DOHH2 (cell line): Measurements from ENCODE around the gene BCORL1.

Source experiments
- EZH2phosphoT487 ChIP-seq: fragments of 200-600 bp; sonication (generic); IDR thresholded peaks from 2 replicates; pipeline ENCODE4 v1.6.1; 2017; ENCODE audit warnings: borderline replicate concordance, mild to moderate bottlenecking, antibody characterized with exemption, low read length, moderate library complexity, mixed read lengths
- TF ChIP-seq, protein P1 (sequence below): fragments of 200-600 bp; sonication (generic); IDR thresholded peaks from one replicate; pipeline ENCODE4 v1.5.1; 2014; ENCODE audit warnings: antibody characterized with exemption, mild to moderate bottlenecking, low read depth, low read length; ENCODE audit not compliant: poor library complexity, severe bottlenecking

DNA sequence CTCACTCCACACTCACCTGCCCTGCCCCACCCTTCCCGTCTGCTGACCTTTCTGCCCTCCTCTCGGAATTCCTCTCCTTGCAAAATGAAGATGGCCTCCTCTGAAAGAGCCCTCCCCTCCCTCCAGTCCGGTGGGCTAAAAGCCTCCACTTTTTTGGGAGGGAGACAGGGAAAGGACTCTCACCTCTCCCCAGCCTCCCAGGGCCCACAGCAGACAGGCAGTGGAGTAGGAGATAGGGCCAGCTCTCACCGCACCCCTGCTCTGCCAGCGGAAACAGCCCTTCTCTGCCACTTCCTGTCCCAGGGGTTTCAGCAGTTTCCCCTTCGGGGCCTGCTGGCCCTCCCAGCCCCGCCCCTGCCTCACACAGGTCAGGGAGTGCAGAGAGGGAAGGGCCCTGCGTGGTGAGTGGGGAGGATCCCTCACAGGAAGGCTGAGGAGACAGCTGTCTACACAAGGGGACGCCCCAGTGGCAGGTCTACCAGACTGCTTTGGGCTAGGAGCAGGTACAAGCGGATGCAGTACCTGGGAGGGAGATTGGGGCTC, 109.6 kb downstream of the BCORL1 start:
- TF ChIP-seq, protein P1, sequence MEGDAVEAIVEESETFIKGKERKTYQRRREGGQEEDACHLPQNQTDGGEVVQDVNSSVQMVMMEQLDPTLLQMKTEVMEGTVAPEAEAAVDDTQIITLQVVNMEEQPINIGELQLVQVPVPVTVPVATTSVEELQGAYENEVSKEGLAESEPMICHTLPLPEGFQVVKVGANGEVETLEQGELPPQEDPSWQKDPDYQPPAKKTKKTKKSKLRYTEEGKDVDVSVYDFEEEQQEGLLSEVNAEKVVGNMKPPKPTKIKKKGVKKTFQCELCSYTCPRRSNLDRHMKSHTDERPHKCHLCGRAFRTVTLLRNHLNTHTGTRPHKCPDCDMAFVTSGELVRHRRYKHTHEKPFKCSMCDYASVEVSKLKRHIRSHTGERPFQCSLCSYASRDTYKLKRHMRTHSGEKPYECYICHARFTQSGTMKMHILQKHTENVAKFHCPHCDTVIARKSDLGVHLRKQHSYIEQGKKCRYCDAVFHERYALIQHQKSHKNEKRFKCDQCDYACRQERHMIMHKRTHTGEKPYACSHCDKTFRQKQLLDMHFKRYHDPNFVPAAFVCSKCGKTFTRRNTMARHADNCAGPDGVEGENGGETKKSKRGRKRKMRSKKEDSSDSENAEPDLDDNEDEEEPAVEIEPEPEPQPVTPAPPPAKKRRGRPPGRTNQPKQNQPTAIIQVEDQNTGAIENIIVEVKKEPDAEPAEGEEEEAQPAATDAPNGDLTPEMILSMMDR, result peak; percentile 42
- no peak for TF ChIP-seq EZH2phosphoT487
